IMR-90 (cell line): Measurements from ENCODE around the gene HLA-A. TPM values are rescaled to one million over a fixed set of nuclear protein-coding genes. Genes with fewer than 3 reads are reported as not detected.

Experiments
- ATAC-seq: fragments of 200-7000 bp; cut with Tn5 transposase; 2 replicates; pipeline ENCODE4 v1.9.1; 2020; ENCODE audit warnings: low read depth, mild to moderate bottlenecking, moderate library complexity
- Bru-seq: library from RNA; stranded (reverse); fragments of 400-500 nt; gene quantifications from one replicate; lab custom pipeline; 2021; lab: Mats Ljungman, UMichigan
- BruChase-seq, 2 experiments: library from RNA; stranded (reverse); fragments of 400-500 nt; gene quantifications; one replicate each; lab custom pipeline; 2021; lab: Mats Ljungman, UMichigan
- BruUV-seq: library from RNA; stranded (reverse); fragments of 400-500 nt; replicated peaks from 2 replicates; lab custom pipeline; 2021; lab: Mats Ljungman, UMichigan
- CTCF ChIA-PET: fragments of 300-600 bp; formaldehyde crosslinking; extraction: SDS; loops from one replicate; lab custom pipeline; 2021; ENCODE audit warnings: antibody characterized with exemption; lab: Yijun Ruan, JAX
- POLR2A ChIA-PET: fragments of 300-600 bp; sonication (Branson Sonifier 250); formaldehyde crosslinking; loops from one replicate; lab custom pipeline; 2022; ENCODE audit warnings: antibody characterized with exemption; ENCODE audit not compliant: unreplicated experiment; lab: Charles Lee
- DNase-seq: peaks from one replicate; pipeline ENCODE4 v3.0.0; 2013
- H2AFZ ChIP-seq: replicated peaks from 2 replicates; pipeline ENCODE3; 2013; ENCODE audit warnings: low read length, mild to moderate bottlenecking; ENCODE audit not compliant: poor library complexity
- H2AK5ac ChIP-seq: 2 replicates; pipeline ENCODE4 v1.6.1; 2013; ENCODE audit warnings: low read depth, low read length, inconsistent platforms
- H2AK9ac ChIP-seq: replicated peaks from 2 replicates; pipeline ENCODE3; 2013; ENCODE audit warnings: mild to moderate bottlenecking, low read depth, low read length, moderate library complexity; ENCODE audit not compliant: poor library complexity
- H2BK120ac ChIP-seq: 2 replicates; pipeline ENCODE4 v1.6.1; 2013; ENCODE audit warnings: low read depth, low read length, inconsistent platforms
- H2BK15ac ChIP-seq: 3 replicates; pipeline ENCODE4 v1.6.1; 2013; ENCODE audit warnings: low read depth, low read length, inconsistent platforms
- H2BK20ac ChIP-seq: 2 replicates; pipeline ENCODE4 v1.6.1; 2013; ENCODE audit warnings: low read depth, mild to moderate bottlenecking, inconsistent platforms, low read length, moderate library complexity
- H2BK5ac ChIP-seq: 2 replicates; pipeline ENCODE4 v1.6.1; 2013; ENCODE audit warnings: mild to moderate bottlenecking, low read depth, low read length, inconsistent platforms; ENCODE audit not compliant: poor library complexity, severe bottlenecking
- H3K14ac ChIP-seq: replicated peaks from 2 replicates; pipeline ENCODE4 v1.6.1; 2013; ENCODE audit warnings: low read depth, low read length, inconsistent platforms
- H3K18ac ChIP-seq: 2 replicates; pipeline ENCODE4 v1.6.1; 2013; ENCODE audit warnings: low read depth, low read length, control low read depth
- H3K23ac ChIP-seq: 2 replicates; pipeline ENCODE4 v1.6.1; 2013; ENCODE audit warnings: low read depth, low read length, inconsistent platforms
- H3K27ac ChIP-seq: 2 replicates; pipeline ENCODE4 v1.5.1; 2013; ENCODE audit warnings: mild to moderate bottlenecking, control low read depth, low read length; ENCODE audit not compliant: insufficient read depth
- H3K27me3 ChIP-seq: 2 replicates; pipeline ENCODE4 v1.6.1; 2013; ENCODE audit warnings: low read length; ENCODE audit not compliant: control insufficient read depth, insufficient read depth
- H3K36me3 ChIP-seq: 2 replicates; pipeline ENCODE4 v1.6.1; 2013; ENCODE audit warnings: low read length, mixed read lengths; ENCODE audit not compliant: control insufficient read depth, insufficient read depth
- H3K4ac ChIP-seq: 2 replicates; pipeline ENCODE4 v1.6.1; 2013; ENCODE audit warnings: low read depth, low read length, inconsistent platforms
- H3K4me1 ChIP-seq: 2 replicates; pipeline ENCODE4 v1.6.1; 2013; ENCODE audit warnings: low read length, mixed read lengths; ENCODE audit not compliant: control insufficient read depth, insufficient read depth
- H3K4me2 ChIP-seq: 2 replicates; pipeline ENCODE4 v1.6.1; 2013; ENCODE audit warnings: low read depth, mild to moderate bottlenecking, control low read depth, low read length, moderate library complexity
- H3K4me3 ChIP-seq: 2 replicates; pipeline ENCODE4 v1.5.1; 2013; ENCODE audit warnings: low read depth, mild to moderate bottlenecking, control low read depth, low read length, moderate library complexity; ENCODE audit not compliant: insufficient read depth
- H3K56ac ChIP-seq: 2 replicates; pipeline ENCODE4 v1.6.1; 2013; ENCODE audit warnings: low read length, inconsistent platforms; ENCODE audit not compliant: insufficient read depth; ENCODE audit errors: extremely low read depth
- H3K79me1 ChIP-seq, 2 experiments: 2 replicates each; pipeline ENCODE4 v1.6.1; 2013; ENCODE audit warnings: low read length in 2 of 2, inconsistent platforms in 1 of 2, low read depth in 1 of 2
- H3K9ac ChIP-seq: 2 replicates; pipeline ENCODE4 v1.6.1; 2013; ENCODE audit warnings: low read depth, low read length, control low read depth
- H3K9me1 ChIP-seq: 2 replicates; pipeline ENCODE4 v1.6.1; 2013; ENCODE audit warnings: low read length, inconsistent platforms; ENCODE audit not compliant: insufficient read depth
- H3K9me3 ChIP-seq: 2 replicates; pipeline ENCODE4 v1.6.1; 2013; ENCODE audit warnings: low read length; ENCODE audit not compliant: control insufficient read depth, insufficient read depth
- H4K20me1 ChIP-seq: 2 replicates; pipeline ENCODE4 v1.6.1; 2013; ENCODE audit warnings: low read length, inconsistent platforms; ENCODE audit not compliant: insufficient read depth
- H4K5ac ChIP-seq: 2 replicates; pipeline ENCODE4 v1.6.1; 2013; ENCODE audit warnings: mild to moderate bottlenecking, low read depth, low read length, control low read depth
- H4K8ac ChIP-seq, 2 experiments: 2 replicates each; pipeline ENCODE4 v1.6.1; 2013; ENCODE audit warnings: low read depth in 2 of 2, low read length in 2 of 2, control low read depth in 1 of 2, inconsistent platforms in 1 of 2
- H4K91ac ChIP-seq: 2 replicates; pipeline ENCODE4 v1.6.1; 2013; ENCODE audit warnings: low read depth, low read length, inconsistent platforms; ENCODE audit not compliant: insufficient read depth
- BHLHE40 ChIP-seq: fragments of 150-350 bp; IDR thresholded peaks from 2 replicates; pipeline ENCODE4 v1.6.1; 2016; ENCODE audit warnings: mild to moderate bottlenecking, low read depth, low read length
- CEBPB ChIP-seq: IDR thresholded peaks from 2 replicates; pipeline ENCODE4 v1.6.1; 2012; ENCODE audit warnings: low read depth, low read length, improper control_type of control experiment
- FOS ChIP-seq: fragments of 150-350 bp; IDR thresholded peaks from 2 replicates; pipeline ENCODE4 v1.6.1; 2016; ENCODE audit warnings: low read depth, low read length
- MAFK ChIP-seq: IDR thresholded peaks from 2 replicates; pipeline ENCODE4 v1.6.1; 2012; ENCODE audit warnings: low read depth, low read length, improper control_type of control experiment
- MAZ ChIP-seq: IDR thresholded peaks from 2 replicates; pipeline ENCODE4 v1.6.1; 2012; ENCODE audit warnings: low read depth, mild to moderate bottlenecking, low read length, improper control_type of control experiment, moderate library complexity, borderline replicate concordance
- POLR2A ChIP-seq: IDR thresholded peaks from 2 replicates; pipeline ENCODE4 v1.6.1; 2012; ENCODE audit warnings: mild to moderate bottlenecking, low read depth, low read length
- RAD21 ChIP-seq: IDR thresholded peaks from 2 replicates; pipeline ENCODE4 v1.6.1; 2012; ENCODE audit warnings: low read length, improper control_type of control experiment
- RFX5 ChIP-seq: IDR thresholded peaks from 2 replicates; pipeline ENCODE4 v1.8.0; 2012; ENCODE audit warnings: low read depth, mild to moderate bottlenecking, low read length, moderate library complexity
- SMC3 ChIP-seq: fragments of 150-350 bp; IDR thresholded peaks from 2 replicates; pipeline ENCODE4 v1.6.1; 2016; ENCODE audit warnings: low read depth, mild to moderate bottlenecking, antibody characterized with exemption, low read length, moderate library complexity
- WGBS, 2 experiments: methylation state at CpG; one replicate each; pipeline versions ENCODE4 v1.1.5 to v1.1.7; 2013; ENCODE audit warnings: missing lambda C conversion rate in 2 of 2; ENCODE audit not compliant: insufficient read length in 1 of 2; ENCODE audit errors: extremely low coverage in 2 of 2; 5-methylcytosine and 5-hydroxymethylcytosine counted together
- dilution Hi-C: fragments of 300-500 bp; cut with HindIII; formaldehyde crosslinking; loops from one replicate; pipeline ENCODE4 v1.14.3; 2018; ENCODE audit warnings: low sequenced_read_pairs; ENCODE audit not compliant: unreplicated experiment
- in situ Hi-C: fragments of 300-500 bp; cut with MboI; formaldehyde crosslinking; loops from 3 replicates; pipeline ENCODE4 v1.14.3; 2019; ENCODE audit warnings: low sequenced_read_pairs, inconsistent platforms, mixed read lengths
- intact Hi-C: fragments of 100-400 bp; cut with micrococcal nuclease; formaldehyde crosslinking; loops from 2 replicates; pipeline ENCODE4 v1.10.0; 2022
- long read RNA-seq: library from polyadenylated mRNA; unstranded; transcript quantifications from one replicate; pipeline ENCODE4 v2.0.0, GENCODE V29; 2021; ENCODE audit not compliant: unreplicated experiment
- polyA plus RNA-seq, 3 experiments: library from polyadenylated mRNA; depleted of rRNA; stranded (reverse); fragments of >200 nt; gene quantifications; 2 replicates each; pipeline ENCODE4 v1.2.3, GENCODE V29; 2012; ENCODE audit warnings: low replicate concordance in 1 of 3
- total RNA-seq: library from RNA; depleted of rRNA; stranded (reverse); fragments of >200 nt; gene quantifications from 2 replicates; pipeline ENCODE4 v1.2.3, GENCODE V29; 2012; rRNA removed
- TF ChIP-seq, protein P1 (sequence below): fragments of 150-350 bp; IDR thresholded peaks from 2 replicates; pipeline ENCODE4 v1.6.1; 2016; ENCODE audit warnings: low read depth, mild to moderate bottlenecking, low read length, moderate library complexity, borderline replicate concordance

Gene HLA-A
- total RNA-seq (76.4 and 94.5 TPM in 2 replicates), polyA plus RNA-seq (2012; rRNA removed) (218 and 239 TPM in 2 replicates), Bru-seq, nascent RNA (percentile 89 among the genes with signal in this experiment), BruChase-seq, experiment 1, labeled RNA remaining after a 6-hour chase (percentile 91 among the genes with signal in this experiment), BruChase-seq, experiment 2, labeled RNA remaining after a 2-hour chase (percentile 83 among the genes with signal in this experiment)
- 418 and 434 TPM in 2 replicates for polyA plus RNA-seq (2012; cell fraction: cytosol; rRNA removed)
- polyA plus RNA-seq (2012; cell fraction: nucleus; rRNA removed; ENCODE audit: low replicate concordance) = 176 and 182 TPM in 2 replicates
- long read RNA-seq, transcript HLA-A-203 (8 exons, 1,611 nt) = major isoform, 376 of 550 reads
- long read RNA-seq, partial matches to known transcripts = 147 of 550 reads
- long read RNA-seq, other reads (novel, unspliced or antisense) = 27 of 550 reads

DNA sequence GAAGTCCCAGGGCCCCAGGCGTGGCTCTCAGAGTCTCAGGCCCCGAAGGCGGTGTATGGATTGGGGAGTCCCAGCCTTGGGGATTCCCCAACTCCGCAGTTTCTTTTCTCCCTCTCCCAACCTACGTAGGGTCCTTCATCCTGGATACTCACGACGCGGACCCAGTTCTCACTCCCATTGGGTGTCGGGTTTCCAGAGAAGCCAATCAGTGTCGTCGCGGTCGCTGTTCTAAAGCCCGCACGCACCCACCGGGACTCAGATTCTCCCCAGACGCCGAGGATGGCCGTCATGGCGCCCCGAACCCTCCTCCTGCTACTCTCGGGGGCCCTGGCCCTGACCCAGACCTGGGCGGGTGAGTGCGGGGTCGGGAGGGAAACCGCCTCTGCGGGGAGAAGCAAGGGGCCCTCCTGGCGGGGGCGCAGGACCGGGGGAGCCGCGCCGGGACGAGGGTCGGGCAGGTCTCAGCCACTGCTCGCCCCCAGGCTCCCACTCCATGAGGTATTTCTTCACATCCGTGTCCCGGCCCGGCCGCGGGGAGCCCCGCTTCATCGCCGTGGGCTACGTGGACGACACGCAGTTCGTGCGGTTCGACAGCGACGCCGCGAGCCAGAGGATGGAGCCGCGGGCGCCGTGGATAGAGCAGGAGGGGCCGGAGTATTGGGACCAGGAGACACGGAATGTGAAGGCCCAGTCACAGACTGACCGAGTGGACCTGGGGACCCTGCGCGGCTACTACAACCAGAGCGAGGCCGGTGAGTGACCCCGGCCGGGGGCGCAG lies at the start of gene HLA-A:
TSS of gene HLA-A (plus strand) at position 258 of the 778 bp plus-strand sequence. CDS start at position 280, 22 bp downstream.
- TF ChIP-seq SMC3 (no peak), BHLHE40 (no peak; the same call in 1 of the 2 replicates), RAD21 (no peak), MAZ (peak; percentile 38; the same call in 1 of the 2 replicates), RFX5 (peak; percentile 95), POLR2A (peak; percentile 94), FOS (no peak), CEBPB (no peak), MAFK (no peak)
- TF ChIP-seq, protein P1, sequence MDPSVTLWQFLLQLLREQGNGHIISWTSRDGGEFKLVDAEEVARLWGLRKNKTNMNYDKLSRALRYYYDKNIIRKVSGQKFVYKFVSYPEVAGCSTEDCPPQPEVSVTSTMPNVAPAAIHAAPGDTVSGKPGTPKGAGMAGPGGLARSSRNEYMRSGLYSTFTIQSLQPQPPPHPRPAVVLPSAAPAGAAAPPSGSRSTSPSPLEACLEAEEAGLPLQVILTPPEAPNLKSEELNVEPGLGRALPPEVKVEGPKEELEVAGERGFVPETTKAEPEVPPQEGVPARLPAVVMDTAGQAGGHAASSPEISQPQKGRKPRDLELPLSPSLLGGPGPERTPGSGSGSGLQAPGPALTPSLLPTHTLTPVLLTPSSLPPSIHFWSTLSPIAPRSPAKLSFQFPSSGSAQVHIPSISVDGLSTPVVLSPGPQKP = no peak
- Histone ChIP-seq H3K23ac (peak within 1 kb of the TSS; percentile 93; the same call in 1 of the 2 replicates), H3K9me1 (peaks cover 3% of the 10 kb centered on the region; the same call in 1 of the 2 replicates), H2BK15ac (peak within 1 kb of the TSS; percentile 40; the same call in 1 of the 3 replicates), H3K4me2 (peak within 1 kb of the TSS; percentile 97), H2AK5ac (no peak within 1 kb of the TSS), H4K5ac (peak within 1 kb of the TSS; percentile 87), H2AK9ac (peak within 1 kb of the TSS; percentile 65), H3K4ac (peak within 1 kb of the TSS; percentile 93), H4K20me1 (peaks cover 4% of the 10 kb centered on the region; the same call in 1 of the 2 replicates), H3K14ac (peak within 1 kb of the TSS; percentile 98), H3K4me1 (peaks cover 4% of the 10 kb centered on the region), H2BK5ac (peak within 1 kb of the TSS; percentile 87), H4K8ac (peak within 1 kb of the TSS; percentile 74 to 87), H3K18ac (peak within 1 kb of the TSS; percentile 90), H3K9ac (peak within 1 kb of the TSS; percentile 79), H2BK20ac (0 out of 2 replicates have a peak within 1 kb of the TSS, but pooled peaks have one; percentile 45), H3K27me3 (no peaks in the 10 kb centered on the region), H3K4me3 (peak within 1 kb of the TSS; percentile 72), H2AFZ (peak within 1 kb of the TSS; percentile 90), H3K9me3 (no peaks in the 10 kb centered on the region), H2BK120ac (peak within 1 kb of the TSS; percentile 87), H3K79me1 (peaks cover 4 to 5% of the 10 kb centered on the region in 2 experiments; a peak in 3 of 4 replicates), H4K91ac (no peak within 1 kb of the TSS), H3K56ac (peak within 1 kb of the TSS; percentile 60; the same call in 1 of the 2 replicates), H3K27ac (peak within 1 kb of the TSS; percentile 75), H3K36me3 (peaks cover 20% of the 10 kb centered on the region)
- intact Hi-C loops = loop anchor here (1.0 kb wide), 2 partner anchors 23 to 54 kb away; no protein-coding TSS in a partner anchor
- 0% methylated on average over 3 of the region's 68 CpGs; no CpG with 5 or more reads in 1 of the 2 experiments for WGBS, 2 experiments
- TSS peak; percentile 99 for BruUV-seq
- ChIA-PET CTCF (no interaction called here), POLR2A (no interaction called here)
- peak; percentile 95 for DNase-seq
- peak; percentile 99 for ATAC-seq
- dilution Hi-C loops = no loop called here
- in situ Hi-C loops = no loop called here
